Spleen (tissue), 11 donors: ENCODE data around the gene MBNL2. TPM values are rescaled to one million over a fixed set of nuclear protein-coding genes. Genes with fewer than 3 reads are reported as not detected.

ENCODE experiments used
- DNase-seq: peaks from one replicate; pipeline ENCODE4 v3.0.0-alpha.2; 2020
- H3K27ac ChIP-seq, 8 donors: fragments of 200-600 bp; sonication (generic) in 7 of 8; 1 replicate in 4 of 8; 2 replicates in 4 of 8; pipeline versions ENCODE4 v1.5.0 to v1.8.0; 2016 to 2021; ENCODE audit warnings: inconsistent platforms in 4 of 8, mild to moderate bottlenecking in 4 of 8, moderate library complexity in 1 of 8
- H3K27me3 ChIP-seq, 7 donors: fragments of 200-600 bp; sonication (generic) in 6 of 7; replicated peaks in 1 of 7; 1 replicate in 4 of 7; 2 replicates in 3 of 7; pipeline versions ENCODE4 v1.5.0 to v1.8.0; 2016 to 2021; ENCODE audit warnings: inconsistent platforms in 3 of 7, mild to moderate bottlenecking in 1 of 7
- H3K36me3 ChIP-seq, 6 donors: fragments of 200-600 bp; sonication (generic) in 5 of 6; 1 replicate in 4 of 6; 2 replicates in 2 of 6; pipeline versions ENCODE4 v1.5.0 to v1.8.0; 2016 to 2021; ENCODE audit warnings: inconsistent platforms in 2 of 6
- H3K4me1 ChIP-seq, 6 donors: fragments of 200-600 bp; sonication (generic) in 5 of 6; 1 replicate in 3 of 6; 2 replicates in 3 of 6; pipeline versions ENCODE4 v1.5.0 to v1.8.0; 2016 to 2021; ENCODE audit warnings: inconsistent platforms in 3 of 6
- H3K4me3 ChIP-seq, 8 donors: fragments of 200-600 bp; sonication (generic) in 7 of 8; 1 replicate in 4 of 8; 2 replicates in 4 of 8; pipeline versions ENCODE4 v1.5.0 to v1.8.0; 2016 to 2021; ENCODE audit warnings: inconsistent platforms in 4 of 8, mild to moderate bottlenecking in 4 of 8, moderate library complexity in 2 of 8
- H3K9me3 ChIP-seq, 8 donors: fragments of 200-600 bp; sonication (generic) in 7 of 8; 1 replicate in 4 of 8; 2 replicates in 4 of 8; pipeline versions ENCODE4 v1.5.0 to v1.8.0; 2016 to 2021; ENCODE audit warnings: inconsistent platforms in 4 of 8
- CTCF ChIP-seq, 11 experiments: fragments of 200-600 bp in 7 of 11; fragments of 450-650 bp in 4 of 11; sonication (generic) in 4 of 11; IDR thresholded peaks in 8 of 11; conservative IDR thresholded peaks in 3 of 11; 1 replicate in 7 of 11; 2 replicates in 4 of 11; pipeline versions ENCODE4 v1.4.0 to v1.8.0; 2016 to 2021; ENCODE audit warnings: antibody characterized with exemption in 11 of 11, inconsistent platforms in 4 of 11, mild to moderate bottlenecking in 1 of 11
- POLR2A ChIP-seq, 3 donors: fragments of 450-650 bp; IDR thresholded peaks; one replicate each; pipeline ENCODE4 v1.5.1; 2017; ENCODE audit warnings: antibody characterized with exemption in 3 of 3, mild to moderate bottlenecking in 1 of 3
- POLR2AphosphoS5 ChIP-seq, 3 donors: sonication (generic); formaldehyde crosslinking; IDR thresholded peaks; one replicate each; pipeline ENCODE4 v1.5.1; 2017; ENCODE audit warnings: antibody characterized with exemption in 3 of 3
- WGBS, 5 donors: extraction: QIAGEN DNeasy Blood & Tissue Kit in 3 of 5; methylation state at CpG; one replicate each; pipeline versions ENCODE4 v1.1.5 to v1.1.7; 2013 to 2018; 5-methylcytosine and 5-hydroxymethylcytosine counted together
- intact Hi-C: fragments of 100-400 bp; cut with DNase I; formaldehyde crosslinking; loops from one replicate; pipeline ENCODE4 v1.15.0; 2023; ENCODE audit warnings: low total_unique reads
- polyA plus RNA-seq, 3 donors: library from polyadenylated mRNA; stranded (reverse); fragments of 200-250 nt; gene quantifications; one replicate each; pipeline ENCODE4 v1.2.1, GENCODE V29; 2013
- total RNA-seq, 7 donors: library from RNA; depleted of rRNA in 3 of 7; stranded (reverse); fragments of >200 nt in 3 of 7; fragmentation: NEBNext Ultra II Directional in 4 of 7; extraction: Animal tissue kit (Norgen Biotek cat#: 25700) in 4 of 7; gene quantifications; one replicate each; pipeline versions ENCODE4 v1.1.0 to v1.2.1, GENCODE V29; 2016 to 2021
- donor health status: healthy with polysubstance abuse.
- donor health status: DM: no; HTN: no; CAD: no; lungs with moderate emphysema.
- donor health status: DM: no; HTN: no; CAD: no.
- donor health status: Bipolar disorder and iron deficiency.
- donor health status: healthy.
- donor health status: DM: no; HTN: no; CAD: no.
- donor health status: DM: yes; HTN: yes; CAD: no.

MBNL2 gene
- total and polyA plus RNA-seq, 10 donors, result 7.0 to 56.3 (median 31.1) TPM

- DNase-seq, result no peak
- Histone ChIP-seq H3K9me3 (no peaks in the 10 kb centered on the region), H3K36me3 (no peaks in the 10 kb centered on the region), H3K27ac (no peak overlapping the region), H3K27me3 (peaks cover 0 to 16% (median 0%) of the 10 kb centered on the region in 7 donors), H3K4me3 (no peak overlapping the region), H3K4me1 (no peaks in the 10 kb centered on the region)
- intact Hi-C loops, result no loop called here
- no peak for TF ChIP-seq CTCF (IDR thresholded peaks at IDR 0.05 in 8 of 11, conservative IDR thresholded peaks at IDR 0.05 in 3 of 11)
- TF ChIP-seq POLR2A (IDR thresholded peaks at IDR 0.05), result no peak
- TF ChIP-seq POLR2AphosphoS5 (IDR thresholded peaks at IDR 0.05), result no peak
- WGBS, 5 donors, result 53 to 64% (median 57%) methylated on average over 8 of the region's 8 CpGs
Observed at GRCh38 chr13:97188207-97188606, 33.9 kb upstream of the MBNL2 start.

GRCh38 chr13:97189928-97190327 is 32.2 kb upstream of the MBNL2 start:
- no peak for DNase-seq
- Histone ChIP-seq H3K4me1 (no peaks in the 10 kb centered on the region), H3K27ac (no peak overlapping the region), H3K9me3 (no peaks in the 10 kb centered on the region), H3K36me3 (no peaks in the 10 kb centered on the region), H3K27me3 (peaks cover 0 to 14% (median 0%) of the 10 kb centered on the region in 7 donors), H3K4me3 (no peak overlapping the region)
- TF ChIP-seq CTCF (IDR thresholded peaks at IDR 0.05 in 8 of 11, conservative IDR thresholded peaks at IDR 0.05 in 3 of 11), result no peak
- TF ChIP-seq POLR2A (IDR thresholded peaks at IDR 0.05), result no peak
- no peak for TF ChIP-seq POLR2AphosphoS5 (IDR thresholded peaks at IDR 0.05)
- intact Hi-C loops, result no loop called here
- 81 to 92% (median 90%) methylated on average over 10 of the region's 10 CpGs for WGBS, 5 donors

- Histone ChIP-seq H3K27me3 (peaks cover 0 to 12% (median 0%) of the 10 kb centered on the region in 7 donors), H3K36me3 (no peaks in the 10 kb centered on the region)
- 73 to 80% (median 75%) methylated on average over 7 of the region's 7 CpGs for WGBS, 5 donors
Observed at GRCh38 chr13:97191142-97191541, 31.0 kb upstream of the MBNL2 start.

GRCh38 chr13:97191615-97192014 is 30.5 kb upstream of the MBNL2 start:
- no peaks in the 10 kb centered on the region for H3K9me3 ChIP-seq
- WGBS, 5 donors, result 45 to 50% (median 49%) methylated on average over 2 of the region's 2 CpGs
- no peaks in the 10 kb centered on the region for H3K36me3 ChIP-seq
- peaks cover 0 to 15% (median 0%) of the 10 kb centered on the region in 7 donors for H3K27me3 ChIP-seq
- no peak overlapping the region for H3K4me3 ChIP-seq
- no peak overlapping the region for H3K27ac ChIP-seq
- intact Hi-C loops, result no loop called here
- no peaks in the 10 kb centered on the region for H3K4me1 ChIP-seq
- no peak for TF ChIP-seq POLR2AphosphoS5 (IDR thresholded peaks at IDR 0.05)
- DNase-seq, result no peak

More at GRCh38 chr13:97191142-97191541, 31.0 kb upstream of the MBNL2 start:
- no peaks in the 10 kb centered on the region for H3K9me3 ChIP-seq
- no peak overlapping the region for H3K27ac ChIP-seq
- DNase-seq, result no peak
- H3K4me1 ChIP-seq, result no peaks in the 10 kb centered on the region
- intact Hi-C loops, result no loop called here
- no peak overlapping the region for H3K4me3 ChIP-seq
- TF ChIP-seq POLR2A (IDR thresholded peaks at IDR 0.05), result no peak
- TF ChIP-seq CTCF (IDR thresholded peaks at IDR 0.05 in 8 of 11, conservative IDR thresholded peaks at IDR 0.05 in 3 of 11), result no peak
- no peak for TF ChIP-seq POLR2AphosphoS5 (IDR thresholded peaks at IDR 0.05)

- DNase-seq, result no peak
- Histone ChIP-seq H3K4me3 (no peak overlapping the region), H3K9me3 (no peaks in the 10 kb centered on the region), H3K36me3 (no peaks in the 10 kb centered on the region), H3K27ac (no peak overlapping the region), H3K4me1 (no peaks in the 10 kb centered on the region), H3K27me3 (peaks cover 0 to 17% (median 0%) of the 10 kb centered on the region in 7 donors)
- TF ChIP-seq CTCF (IDR thresholded peaks at IDR 0.05 in 8 of 11, conservative IDR thresholded peaks at IDR 0.05 in 3 of 11) (no peak), POLR2A (IDR thresholded peaks at IDR 0.05) (no peak)
- 88 to 99% (median 91%) methylated on average over 3 of the region's 3 CpGs for WGBS, 5 donors
- intact Hi-C loops, result no loop called here
Observed at GRCh38 chr13:97192166-97192565, 30.0 kb upstream of the MBNL2 start.
